Muscle of arm (tissue), 12 donors: ENCODE results near the gene IGLON5. TPM values are rescaled to one million over a fixed set of nuclear protein-coding genes. Genes with fewer than 3 reads are reported as not detected.

ENCODE experiments used
- polyA plus RNA-seq, 12 donors: library from polyadenylated mRNA; unstranded; fragments of 120-200 nt; gene quantifications; one replicate each; pipeline ENCODE4 v1.2.1, GENCODE V29; 2013; ENCODE audit not compliant: insufficient read length in 12 of 12

IGLON5 gene
- polyA plus RNA-seq, 12 donors, result 0.07 to 0.61 (median 0.18) TPM; not detected in 4

Other genes starting within 250 kb of the IGLON5 start
- 1 to 10 TPM in 1 of 12 donors, under 1 TPM in 2, not detected in 9; 0.48 to 1.5 (median 0.61) TPM for gene KLK13, start 246.6 kb upstream of the IGLON5 start, polyA plus RNA-seq
- gene KLK14, start 228.8 kb upstream of the IGLON5 start, polyA plus RNA-seq, result under 1 TPM in 9 of 12 donors, not detected in 3; 0.12 to 0.80 (median 0.21) TPM
- gene CTU1, start 203.2 kb upstream of the IGLON5 start, polyA plus RNA-seq, result 1 to 10 TPM in 11 of 12 donors, not detected in 1; 1.1 to 5.1 (median 2.2) TPM
- 1 to 10 TPM in 4 of 12 donors, under 1 TPM in 6, not detected in 2; 0.41 to 2.3 (median 0.87) TPM for gene SIGLEC9, start 186.7 kb upstream of the IGLON5 start, polyA plus RNA-seq
- 1 to 10 TPM in 1 of 12 donors, under 1 TPM in 9, not detected in 2; 0.19 to 1.8 (median 0.53) TPM for gene SIGLEC7, start 169.3 kb upstream of the IGLON5 start, polyA plus RNA-seq
- 1 to 10 TPM in 10 of 12 donors, not detected in 2; 1.4 to 6.3 (median 3.0) TPM for gene CD33, start 86.6 kb upstream of the IGLON5 start, polyA plus RNA-seq
- not detected for gene SIGLECL1, start 60.6 kb upstream of the IGLON5 start, polyA plus RNA-seq
- 1 to 10 TPM in 7 of 12 donors, under 1 TPM in 3, not detected in 2; 0.74 to 2.2 (median 1.2) TPM for gene VSIG10L, start 30.5 kb downstream of the IGLON5 start, polyA plus RNA-seq
- gene ETFB, start 54.7 kb downstream of the IGLON5 start, polyA plus RNA-seq, result 10 to 100 TPM in 11 of 12 donors, not detected in 1; 34.1 to 50.4 (median 38.8) TPM
- 1 to 10 TPM in 3 of 12 donors, under 1 TPM in 6, not detected in 3; 0.53 to 1.9 (median 0.90) TPM for gene CLDND2, start 57.4 kb downstream of the IGLON5 start, polyA plus RNA-seq
- 1 to 10 TPM in 10 of 12 donors, not detected in 2; 1.1 to 6.1 (median 2.3) TPM for gene NKG7, start 61.0 kb downstream of the IGLON5 start, polyA plus RNA-seq
- gene LIM2, start 76.3 kb downstream of the IGLON5 start, polyA plus RNA-seq, result not detected
- under 1 TPM in 1 of 12 donors, not detected in 11; 0.50 TPM for gene C19orf84, start 78.9 kb downstream of the IGLON5 start, polyA plus RNA-seq
- 1 to 10 TPM in 1 of 12 donors, under 1 TPM in 9, not detected in 2; 0.31 to 2.6 (median 0.69) TPM for gene SIGLEC10, start 106.0 kb downstream of the IGLON5 start, polyA plus RNA-seq
- gene SIGLEC8, start 146.8 kb downstream of the IGLON5 start, polyA plus RNA-seq, result under 1 TPM in 4 of 12 donors, not detected in 8; 0.08 to 0.29 (median 0.17) TPM
- gene CEACAM18, start 166.9 kb downstream of the IGLON5 start, polyA plus RNA-seq, result not detected
- gene SIGLEC12, start 190.2 kb downstream of the IGLON5 start, polyA plus RNA-seq, result under 1 TPM in 7 of 12 donors, not detected in 5; 0.12 to 0.43 (median 0.15) TPM
- under 1 TPM in 8 of 12 donors, not detected in 4; 0.13 to 0.70 (median 0.22) TPM for gene SIGLEC6, start 220.0 kb downstream of the IGLON5 start, polyA plus RNA-seq